Cardiac fibroblast (primary cell): ENCODE results near the gene MACF1.
"Not testable (repeated sequence)": the region's sequence is repeated elsewhere in the genome, so short reads cannot be mapped to it uniquely, and the experiment has no call there.

Experiments
- DNase-seq, 2 donors: peaks; one replicate each; pipeline versions ENCODE4 v3.0.0 to v3.0.0-alpha.2; 2010; ENCODE audit warnings: low read depth in 2 of 2
- H3K4me3 ChIP-seq, 2 donors: replicated peaks in 1 of 2; 1 replicate in 1 of 2; 2 replicates in 1 of 2; pipeline ENCODE4 v1.5.1; 2011; ENCODE audit warnings: low read depth in 2 of 2, low read length in 2 of 2, mild to moderate bottlenecking in 2 of 2, moderate library complexity in 1 of 2
- CTCF ChIP-seq: IDR thresholded peaks from one replicate; pipeline ENCODE4 v1.5.1; 2011; ENCODE audit warnings: low read depth, mild to moderate bottlenecking, low read length, inconsistent platforms

Gene MACF1

GRCh38 chr1:39505289-39505688, 300.8 kb downstream of the MACF1 start:
- H3K4me3 ChIP-seq, result no peak overlapping the region
- no peak for DNase-seq
- TF ChIP-seq CTCF, result no peak

GRCh38 chr1:39507230-39507928, 302.9 kb downstream of the MACF1 start:
- TF ChIP-seq CTCF, result peak; percentile 25
- no peak overlapping the region for H3K4me3 ChIP-seq
- peak; percentile 25 to 36 for DNase-seq

GRCh38 chr1:39508266-39508665, 303.8 kb downstream of the MACF1 start:
- TF ChIP-seq CTCF, result no peak
- no peak overlapping the region for H3K4me3 ChIP-seq
- DNase-seq, result no peak

- H3K4me3 ChIP-seq, result no peak overlapping the region
- TF ChIP-seq CTCF, result no peak
- DNase-seq, result peak; percentile 60 to 66
These were observed 304.4 kb downstream of the MACF1 start for GRCh38 chr1:39508857-39509305.

- DNase-seq, result peak; percentile 57 to 71
- H3K4me3 ChIP-seq, result no peak overlapping the region
- no peak for TF ChIP-seq CTCF
These were observed 305.0 kb downstream of the MACF1 start for GRCh38 chr1:39509360-39510009.

- H3K4me3 ChIP-seq, DNase-seq: not testable (repeated sequence)
These were observed 306.2 kb downstream of the MACF1 start for GRCh38 chr1:39510570-39511186.

GRCh38 chr1:39511477-39511876, 307.0 kb downstream of the MACF1 start:
- H3K4me3 ChIP-seq, result not testable (repeated sequence)

GRCh38 chr1:39512234-39512847, 307.8 kb downstream of the MACF1 start:
- H3K4me3 ChIP-seq, DNase-seq: not testable (repeated sequence)

More at GRCh38 chr1:39511477-39511876, 307.0 kb downstream of the MACF1 start:
- DNase-seq, result not testable (repeated sequence)

- not testable (repeated sequence) for H3K4me3 ChIP-seq
These were observed 310.2 kb downstream of the MACF1 start for GRCh38 chr1:39514710-39515124.

GRCh38 chr1:39515131-39516086, 310.9 kb downstream of the MACF1 start:
- H3K4me3 ChIP-seq, result peak overlapping the region; percentile 11 to 21
- DNase-seq, result peak; percentile 37 to 47

More at GRCh38 chr1:39514710-39515124, 310.2 kb downstream of the MACF1 start:
- peak in 1 of 2 donors; percentile 31 for DNase-seq
